OCI-LY1 (cell line): Measurements from ENCODE around the gene CENPO.

Experiments used
- H2AFZ ChIP-seq: fragments of 200-600 bp; sonication (generic), shearing (Covaris generic); 2 replicates; pipeline ENCODE4 v1.6.0; 2014; ENCODE audit warnings: antibody characterized with exemption, mild to moderate bottlenecking, low read length
- H3F3A ChIP-seq: fragments of 200-600 bp; sonication (generic), shearing (Covaris generic); 2 replicates; pipeline ENCODE4 v1.6.0; 2014; ENCODE audit warnings: mild to moderate bottlenecking, antibody characterized with exemption, low read length, moderate library complexity; ENCODE audit not compliant: insufficient read depth
- H3K27ac ChIP-seq: fragments of 200-600 bp; sonication (generic); 2 replicates; pipeline ENCODE4 v1.5.1; 2014; ENCODE audit warnings: low read length, mixed run types, mild to moderate bottlenecking, low read depth; ENCODE audit not compliant: poor library complexity, severe bottlenecking
- H3K27me3 ChIP-seq: fragments of 200-600 bp; sonication (generic); 2 replicates; pipeline ENCODE4 v1.6.0; 2014; ENCODE audit warnings: antibody characterized with exemption, mild to moderate bottlenecking, low read length, moderate library complexity; ENCODE audit not compliant: insufficient read depth
- H3K36me3 ChIP-seq: fragments of 200-600 bp; sonication (generic); 2 replicates; pipeline ENCODE4 v1.6.1; 2014; ENCODE audit warnings: mild to moderate bottlenecking, antibody characterized with exemption, low read length, moderate library complexity, mixed read lengths; ENCODE audit not compliant: insufficient read depth
- H3K4me1 ChIP-seq: fragments of 200-600 bp; sonication (generic); 2 replicates; pipeline ENCODE4 v1.5.1; 2014; ENCODE audit warnings: mild to moderate bottlenecking, low read length, moderate library complexity; ENCODE audit not compliant: insufficient read depth, severe bottlenecking
- H3K4me2 ChIP-seq: fragments of 200-600 bp; sonication (generic), shearing (Covaris generic); 2 replicates; pipeline ENCODE4 v1.6.1; 2014; ENCODE audit warnings: low read length
- H3K4me3 ChIP-seq: fragments of 200-600 bp; sonication (generic); 2 replicates; pipeline ENCODE4 v1.5.1; 2014; ENCODE audit warnings: low read length, low read depth, mild to moderate bottlenecking, mixed read lengths; ENCODE audit not compliant: poor library complexity, severe bottlenecking
- H3K79me2 ChIP-seq: fragments of 200-600 bp; shearing (Covaris generic); 2 replicates; pipeline ENCODE4 v1.6.1; 2016; ENCODE audit warnings: mixed run types, low read length, mixed read lengths; ENCODE audit not compliant: insufficient read depth
- H3K9ac ChIP-seq: fragments of 200-600 bp; sonication (generic), shearing (Covaris generic); 2 replicates; pipeline ENCODE4 v1.6.1; 2014; ENCODE audit warnings: mild to moderate bottlenecking, low read length, mixed read lengths
- H3K9me2 ChIP-seq: fragments of 200-600 bp; sonication (generic), shearing (Covaris generic); 2 replicates; pipeline ENCODE4 v1.6.1; 2014; ENCODE audit warnings: low read depth, mild to moderate bottlenecking, low read length, mixed read lengths
- H3K9me3 ChIP-seq: fragments of 200-600 bp; shearing (Covaris generic); 2 replicates; pipeline ENCODE4 v1.6.1; 2014; ENCODE audit warnings: low read length, mixed read lengths
- H4K20me1 ChIP-seq: fragments of 200-600 bp; sonication (generic), shearing (Covaris generic); 2 replicates; pipeline ENCODE4 v1.6.0; 2016; ENCODE audit warnings: mild to moderate bottlenecking, low read length; ENCODE audit not compliant: insufficient read depth
- EZH2 ChIP-seq: fragments of 200-600 bp; sonication (generic), shearing (Covaris generic); IDR thresholded peaks from 2 replicates; pipeline ENCODE4 v1.8.0; 2017; ENCODE audit warnings: borderline replicate concordance, mixed run types, mild to moderate bottlenecking, antibody characterized with exemption, low read length, moderate library complexity, mixed read lengths
- TF ChIP-seq, protein P1 (sequence below): fragments of 200-600 bp; sonication (generic), shearing (Covaris generic); IDR thresholded peaks from 2 replicates; pipeline ENCODE4 v1.5.1; 2017; ENCODE audit warnings: mild to moderate bottlenecking, antibody characterized with exemption, low read length, moderate library complexity, mixed read lengths

CENPO gene

GRCh38 chr2:24856791-24857211 lies 63.6 kb downstream of the CENPO start:
- no peak overlapping the region for H3K9ac ChIP-seq
- H3K4me1 ChIP-seq = no peaks in the 10 kb centered on the region
- H3K4me3 ChIP-seq = no peak overlapping the region
- H2AFZ ChIP-seq = no peak overlapping the region
- H3K9me3 ChIP-seq = no peaks in the 10 kb centered on the region
- H3K4me2 ChIP-seq = no peak overlapping the region
- H3K27me3 ChIP-seq = no peaks in the 10 kb centered on the region
- H3F3A ChIP-seq = no peaks in the 10 kb centered on the region
- H3K36me3 ChIP-seq = peaks cover 42% of the 10 kb centered on the region
- H3K9me2 ChIP-seq = no peaks in the 10 kb centered on the region
- no peak overlapping the region for H3K27ac ChIP-seq
- H3K79me2 ChIP-seq = no peaks in the 10 kb centered on the region
- TF ChIP-seq, protein P1, sequence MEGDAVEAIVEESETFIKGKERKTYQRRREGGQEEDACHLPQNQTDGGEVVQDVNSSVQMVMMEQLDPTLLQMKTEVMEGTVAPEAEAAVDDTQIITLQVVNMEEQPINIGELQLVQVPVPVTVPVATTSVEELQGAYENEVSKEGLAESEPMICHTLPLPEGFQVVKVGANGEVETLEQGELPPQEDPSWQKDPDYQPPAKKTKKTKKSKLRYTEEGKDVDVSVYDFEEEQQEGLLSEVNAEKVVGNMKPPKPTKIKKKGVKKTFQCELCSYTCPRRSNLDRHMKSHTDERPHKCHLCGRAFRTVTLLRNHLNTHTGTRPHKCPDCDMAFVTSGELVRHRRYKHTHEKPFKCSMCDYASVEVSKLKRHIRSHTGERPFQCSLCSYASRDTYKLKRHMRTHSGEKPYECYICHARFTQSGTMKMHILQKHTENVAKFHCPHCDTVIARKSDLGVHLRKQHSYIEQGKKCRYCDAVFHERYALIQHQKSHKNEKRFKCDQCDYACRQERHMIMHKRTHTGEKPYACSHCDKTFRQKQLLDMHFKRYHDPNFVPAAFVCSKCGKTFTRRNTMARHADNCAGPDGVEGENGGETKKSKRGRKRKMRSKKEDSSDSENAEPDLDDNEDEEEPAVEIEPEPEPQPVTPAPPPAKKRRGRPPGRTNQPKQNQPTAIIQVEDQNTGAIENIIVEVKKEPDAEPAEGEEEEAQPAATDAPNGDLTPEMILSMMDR = no peak
- TF ChIP-seq EZH2 = no peak
- H4K20me1 ChIP-seq = no peaks in the 10 kb centered on the region

- H3F3A ChIP-seq = no peaks in the 10 kb centered on the region
These were observed 64.5 kb downstream of the CENPO start for GRCh38 chr2:24857746-24858145.

GRCh38 chr2:24858996-24859395 lies 65.8 kb downstream of the CENPO start:
- H3K9ac ChIP-seq = no peak overlapping the region
- H3K27ac ChIP-seq = no peak overlapping the region
- H3F3A ChIP-seq = no peaks in the 10 kb centered on the region
- H3K4me1 ChIP-seq = no peaks in the 10 kb centered on the region
- no peak overlapping the region for H3K4me2 ChIP-seq
- peaks cover 35% of the 10 kb centered on the region; the same call in 1 of the 2 replicates for H3K36me3 ChIP-seq
- TF ChIP-seq EZH2 = no peak
- TF ChIP-seq, protein P1 = no peak
- H2AFZ ChIP-seq = no peak overlapping the region
- no peaks in the 10 kb centered on the region for H3K9me2 ChIP-seq
- no peaks in the 10 kb centered on the region for H3K27me3 ChIP-seq
- no peaks in the 10 kb centered on the region for H3K9me3 ChIP-seq
- H3K4me3 ChIP-seq = no peak overlapping the region
- H4K20me1 ChIP-seq = no peaks in the 10 kb centered on the region
- no peaks in the 10 kb centered on the region for H3K79me2 ChIP-seq

More at GRCh38 chr2:24857746-24858145, 64.5 kb downstream of the CENPO start:
- Histone ChIP-seq H3K9me2 (no peaks in the 10 kb centered on the region), H3K4me1 (no peaks in the 10 kb centered on the region), H3K27ac (no peak overlapping the region), H3K9ac (no peak overlapping the region), H2AFZ (no peak overlapping the region), H3K9me3 (no peaks in the 10 kb centered on the region), H4K20me1 (no peaks in the 10 kb centered on the region), H3K27me3 (no peaks in the 10 kb centered on the region), H3K4me2 (no peak overlapping the region), H3K4me3 (no peak overlapping the region), H3K36me3 (peaks cover 39% of the 10 kb centered on the region; the same call in 1 of the 2 replicates), H3K79me2 (no peaks in the 10 kb centered on the region)
- TF ChIP-seq, protein P1 = no peak
- TF ChIP-seq EZH2 = no peak
